NB4 (cell line): ENCODE measurements around the gene DPAGT1.

Source experiments
- DNase-seq: peaks from one replicate; pipeline ENCODE4 v3.0.0; 2010; ENCODE audit warnings: low read depth
- H3K4me3 ChIP-seq: one replicate; pipeline ENCODE4 v1.5.1; 2011; ENCODE audit warnings: mild to moderate bottlenecking, low read depth, low read length, moderate library complexity
- CTCF ChIP-seq: IDR thresholded peaks from one replicate; pipeline ENCODE4 v1.5.1; 2012; ENCODE audit warnings: low read depth, low read length
- MAX ChIP-seq: IDR thresholded peaks from 2 replicates; pipeline ENCODE4 v1.6.1; 2011; ENCODE audit warnings: low read depth, low read length
- MYC ChIP-seq: IDR thresholded peaks from 2 replicates; pipeline ENCODE4 v1.6.1; 2011; ENCODE audit warnings: low read depth, low read length
- POLR2A ChIP-seq: IDR thresholded peaks from 2 replicates; pipeline ENCODE4 v1.6.1; 2011; ENCODE audit warnings: mild to moderate bottlenecking; ENCODE audit not compliant: insufficient read length; ENCODE audit errors: extremely low read depth

Gene DPAGT1

GRCh38 chr11:119091966-119092879 lies 9.4 kb downstream of the DPAGT1 start:
- DNase-seq: peak; percentile 59
- TF ChIP-seq POLR2A: no peak
- no peak for TF ChIP-seq CTCF
- no peak for TF ChIP-seq MYC
- no peak for TF ChIP-seq MAX
- peak overlapping the region; percentile 97 for H3K4me3 ChIP-seq

- peak; percentile 40 for DNase-seq
- H3K4me3 ChIP-seq: no peak overlapping the region
- peak; percentile 8 for TF ChIP-seq POLR2A
- TF ChIP-seq MAX: no peak
Observed at GRCh38 chr11:119091178-119091577, 10.5 kb downstream of the DPAGT1 start.

- H3K4me3 ChIP-seq: no peak overlapping the region
- TF ChIP-seq CTCF (no peak), MAX (no peak), MYC (no peak), POLR2A (no peak)
- no peak for DNase-seq
Observed at GRCh38 chr11:119089319-119089718, 12.3 kb downstream of the DPAGT1 start.

- H3K4me3 ChIP-seq: no peak overlapping the region
- DNase-seq: no peak
- TF ChIP-seq POLR2A (no peak), MAX (no peak)
Observed at GRCh38 chr11:119088406-119088805, 13.2 kb downstream of the DPAGT1 start.

- TF ChIP-seq MYC (no peak), POLR2A (no peak), MAX (no peak), CTCF (no peak)
- H3K4me3 ChIP-seq: no peak overlapping the region
- peak; percentile 63 for DNase-seq
Observed at GRCh38 chr11:119087747-119088241, 13.9 kb downstream of the DPAGT1 start.

- TF ChIP-seq MYC (no peak), MAX (no peak), CTCF (no peak)
- no peak overlapping the region for H3K4me3 ChIP-seq
- no peak for DNase-seq
Observed at GRCh38 chr11:119087123-119087522, 14.5 kb downstream of the DPAGT1 start.
